Astrocyte of the spinal cord (primary cell): Measurements from ENCODE around the gene PKMYT1.

Source experiments
- DNase-seq: peaks from one replicate; pipeline ENCODE4 v3.0.0; 2011; ENCODE audit warnings: low read depth, low spot score
- H3K4me3 ChIP-seq: 2 replicates; pipeline ENCODE4 v1.5.1; 2011; ENCODE audit warnings: low read depth, mild to moderate bottlenecking, low read length, moderate library complexity
- in situ Hi-C: cut with HindIII; loops from 2 replicates; pipeline ENCODE4 v1.10.0; 2017; ENCODE audit warnings: low sequenced_read_pairs
- TF ChIP-seq, protein P1 (sequence below): IDR thresholded peaks from 2 replicates; pipeline ENCODE4 v1.5.1; 2012; ENCODE audit warnings: low read depth, mild to moderate bottlenecking, low read length, inconsistent platforms

Gene PKMYT1

GRCh38 chr16:2925951-2926649 is 54.1 kb downstream of the PKMYT1 start:
- TF ChIP-seq, protein P1, sequence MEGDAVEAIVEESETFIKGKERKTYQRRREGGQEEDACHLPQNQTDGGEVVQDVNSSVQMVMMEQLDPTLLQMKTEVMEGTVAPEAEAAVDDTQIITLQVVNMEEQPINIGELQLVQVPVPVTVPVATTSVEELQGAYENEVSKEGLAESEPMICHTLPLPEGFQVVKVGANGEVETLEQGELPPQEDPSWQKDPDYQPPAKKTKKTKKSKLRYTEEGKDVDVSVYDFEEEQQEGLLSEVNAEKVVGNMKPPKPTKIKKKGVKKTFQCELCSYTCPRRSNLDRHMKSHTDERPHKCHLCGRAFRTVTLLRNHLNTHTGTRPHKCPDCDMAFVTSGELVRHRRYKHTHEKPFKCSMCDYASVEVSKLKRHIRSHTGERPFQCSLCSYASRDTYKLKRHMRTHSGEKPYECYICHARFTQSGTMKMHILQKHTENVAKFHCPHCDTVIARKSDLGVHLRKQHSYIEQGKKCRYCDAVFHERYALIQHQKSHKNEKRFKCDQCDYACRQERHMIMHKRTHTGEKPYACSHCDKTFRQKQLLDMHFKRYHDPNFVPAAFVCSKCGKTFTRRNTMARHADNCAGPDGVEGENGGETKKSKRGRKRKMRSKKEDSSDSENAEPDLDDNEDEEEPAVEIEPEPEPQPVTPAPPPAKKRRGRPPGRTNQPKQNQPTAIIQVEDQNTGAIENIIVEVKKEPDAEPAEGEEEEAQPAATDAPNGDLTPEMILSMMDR, result no peak
- no peak overlapping the region for H3K4me3 ChIP-seq
- in situ Hi-C loops, result no loop called here
- no peak for DNase-seq

DNA sequence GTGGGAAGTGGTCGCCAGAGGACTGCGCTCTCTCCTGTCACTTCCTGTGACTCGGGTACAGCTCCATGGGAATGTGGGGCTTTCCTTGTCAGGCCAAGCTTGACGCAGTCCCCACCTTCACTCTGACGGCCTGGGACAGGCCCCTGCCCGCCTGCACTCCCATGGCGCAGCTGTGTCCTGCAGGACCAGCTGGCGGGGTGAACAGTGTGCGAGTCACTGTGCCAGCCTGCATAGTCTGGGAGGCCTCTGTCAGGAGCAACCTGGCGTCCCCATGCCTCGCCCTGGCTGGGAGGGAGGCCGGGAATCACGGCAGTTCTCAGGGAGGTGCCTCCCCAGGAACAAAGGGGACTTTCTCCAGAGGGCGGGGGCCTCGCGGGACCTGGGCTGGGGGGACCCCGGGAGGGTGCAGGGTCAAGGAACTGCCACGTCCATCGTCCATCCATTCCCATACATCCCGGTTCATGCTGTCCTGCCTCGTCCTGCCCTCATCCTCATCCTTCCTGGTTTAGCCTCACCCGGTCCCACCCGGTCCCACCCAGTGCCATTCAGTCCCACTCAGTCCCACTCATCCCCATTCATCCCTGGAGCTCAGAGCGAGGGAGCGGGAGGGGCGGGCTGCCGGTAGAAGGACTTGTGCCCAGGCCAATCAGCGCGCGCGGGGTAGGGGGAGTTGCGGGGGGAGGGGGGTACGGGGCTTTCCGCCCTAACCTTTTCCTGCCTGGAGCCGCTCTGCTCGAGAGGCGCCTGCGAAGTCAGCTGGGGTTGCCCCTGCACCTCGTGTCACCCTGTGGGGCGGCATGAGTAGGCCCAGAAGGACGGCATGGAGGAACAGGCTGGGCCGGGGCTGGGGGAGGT is 55.1 kb downstream of the PKMYT1 start:
- in situ Hi-C loops, result no loop called here
- TF ChIP-seq, protein P1, result no peak
- DNase-seq, result no peak
- H3K4me3 ChIP-seq, result no peak overlapping the region

- no peak for DNase-seq
- H3K4me3 ChIP-seq, result no peak overlapping the region
- TF ChIP-seq, protein P1, result no peak
- in situ Hi-C loops, result no loop called here
These were observed 56.8 kb downstream of the PKMYT1 start for GRCh38 chr16:2923481-2923880.
